Measurements from ENCODE around the gene SRR. TPM values are rescaled to one million over a fixed set of nuclear protein-coding genes. Genes with fewer than 3 reads are reported as not detected.

Gene SRR
- polyA plus RNA-seq, 1 experiment = 27.3 TPM

- 0 out of 2 replicates have a peak, but pooled peaks have one; percentile 15 for TF ChIP-seq CTCF (IDR thresholded peaks at IDR 0.05; ENCODE audit: low read depth, low read length)
- Histone ChIP-seq H3K4me3 (ENCODE audit: low read depth, low read length) (no peak overlapping the region), H3K27ac (ENCODE audit: low read depth, low read length) (no peak overlapping the region), H3K27me3 (ENCODE audit: control insufficient read depth, insufficient read depth, low read length) (no peaks in the 10 kb centered on the region), H3K9me3 (ENCODE audit: control insufficient read depth, insufficient read depth, low read length) (no peaks in the 10 kb centered on the region)
- DNase-seq (ENCODE audit: low read depth, low spot score) = no peak
- ChIA-PET CTCF (interaction anchor here (0.9 to 2.1 kb wide), 4 partner anchors 13 to 47 kb away, joined by 3 to 13 read pairs (median 6); no protein-coding TSS in a partner anchor), POLR2A (interaction anchor here (1.0 to 1.3 kb wide), 2 partner anchors 11 to 13 kb away, joined by 3 to 4 read pairs; no protein-coding TSS in a partner anchor)
These were observed 65.9 kb downstream of the SRR start for GRCh38 chr17:2369551-2370210.

- H3K9me3 ChIP-seq (ENCODE audit: control insufficient read depth, insufficient read depth, low read length) = no peaks in the 10 kb centered on the region
- no peak overlapping the region for H3K27ac ChIP-seq (ENCODE audit: low read depth, low read length)
- no peak for DNase-seq (ENCODE audit: low read depth, low spot score)
- no peak overlapping the region for H3K4me3 ChIP-seq (ENCODE audit: low read depth, low read length)
- ChIA-PET POLR2A (interaction anchor here (1.3 kb wide), 1 partner anchor 11 kb away, joined by 3 read pairs; no protein-coding TSS in a partner anchor), CTCF (interaction anchor here (0.9 to 2.1 kb wide), 3 partner anchors 12 to 46 kb away, joined by 3 to 13 read pairs (median 10); no protein-coding TSS in a partner anchor)
- no peak for TF ChIP-seq CTCF (IDR thresholded peaks at IDR 0.05; ENCODE audit: low read depth, low read length)
- no peaks in the 10 kb centered on the region for H3K27me3 ChIP-seq (ENCODE audit: control insufficient read depth, insufficient read depth, low read length)
These were observed 66.5 kb downstream of the SRR start for GRCh38 chr17:2370211-2370589.

GRCh38 chr17:2371183-2372130, 67.7 kb downstream of the SRR start:
- no peak overlapping the region for H3K27ac ChIP-seq (ENCODE audit: low read depth, low read length)
- H3K4me3 ChIP-seq (ENCODE audit: low read depth, low read length) = no peak overlapping the region
- POLR2A ChIA-PET = interaction anchor here (0.7 kb wide), 1 partner anchor 35 kb away, joined by 4 read pairs; the partner anchor contains the start of gene TSR1
- no peaks in the 10 kb centered on the region for H3K27me3 ChIP-seq (ENCODE audit: control insufficient read depth, insufficient read depth, low read length)
- H3K9me3 ChIP-seq (ENCODE audit: control insufficient read depth, insufficient read depth, low read length) = no peaks in the 10 kb centered on the region
- DNase-seq (ENCODE audit: low read depth, low spot score) = no peak
- TF ChIP-seq CTCF (IDR thresholded peaks at IDR 0.05; ENCODE audit: low read depth, low read length) = no peak
- CTCF ChIA-PET = interaction anchor here (2.1 kb wide), 1 partner anchor 11 kb away, joined by 13 read pairs; no protein-coding TSS in a partner anchor

GRCh38 chr17:2372180-2372579, 68.4 kb downstream of the SRR start:
- Histone ChIP-seq H3K27me3 (ENCODE audit: control insufficient read depth, insufficient read depth, low read length) (no peaks in the 10 kb centered on the region), H3K9me3 (ENCODE audit: control insufficient read depth, insufficient read depth, low read length) (no peaks in the 10 kb centered on the region), H3K4me3 (ENCODE audit: low read depth, low read length) (no peak overlapping the region), H3K27ac (ENCODE audit: low read depth, low read length) (no peak overlapping the region)
- ChIA-PET POLR2A (no interaction called here), CTCF (interaction anchor here (1.2 to 1.7 kb wide), 2 partner anchors 10 to 44 kb away, joined by 3 to 6 read pairs; no protein-coding TSS in a partner anchor)
- no peak for TF ChIP-seq CTCF (IDR thresholded peaks at IDR 0.05; ENCODE audit: low read depth, low read length)
- DNase-seq (ENCODE audit: low read depth, low spot score) = no peak
